RWPE2 (cell line): ENCODE data around the gene METTL24.

Source experiments
- ATAC-seq: fragments of 200-7000 bp; cut with Tn5 transposase; 3 replicates; pipeline ENCODE4 v1.9.1; 2021; ENCODE audit warnings: low read depth
- DNase-seq: peaks from one replicate; pipeline ENCODE4 v3.0.0-alpha.2; 2020; ENCODE audit warnings: low spot score
- H3K27ac ChIP-seq: fragments of 450-650 bp; 2 replicates; pipeline ENCODE4 v1.5.1; 2017; ENCODE audit warnings: mild to moderate bottlenecking; ENCODE audit not compliant: poor library complexity, severe bottlenecking
- H3K27me3 ChIP-seq: fragments of 250-450 bp; sonication (Bioruptor Pico); 2 replicates; pipeline ENCODE4 v1.5.1; 2021; ENCODE audit warnings: mild to moderate bottlenecking, moderate library complexity; ENCODE audit not compliant: insufficient read depth, poor library complexity, severe bottlenecking
- H3K36me3 ChIP-seq: fragments of 250-450 bp; sonication (Bioruptor Pico); 2 replicates; pipeline ENCODE4 v1.5.1; 2020; ENCODE audit warnings: low read depth, mild to moderate bottlenecking, moderate library complexity
- H3K4me1 ChIP-seq: fragments of 250-450 bp; sonication (Bioruptor Pico); 2 replicates; pipeline ENCODE4 v1.5.1; 2021; ENCODE audit warnings: mild to moderate bottlenecking, moderate library complexity; ENCODE audit not compliant: insufficient read depth, poor library complexity, severe bottlenecking
- H3K4me3 ChIP-seq: fragments of 250-450 bp; sonication (Bioruptor Pico); 2 replicates; pipeline ENCODE4 v1.5.1; 2021; ENCODE audit warnings: mild to moderate bottlenecking, moderate library complexity; ENCODE audit not compliant: severe bottlenecking
- H3K9me3 ChIP-seq: fragments of 250-450 bp; sonication (Bioruptor Pico); 2 replicates; pipeline ENCODE4 v1.5.1; 2021; ENCODE audit warnings: mild to moderate bottlenecking, moderate library complexity; ENCODE audit not compliant: severe bottlenecking
- CTCF ChIP-seq: fragments of 450-650 bp; IDR thresholded peaks from one replicate; pipeline ENCODE4 v1.5.1; 2017; ENCODE audit warnings: mild to moderate bottlenecking, moderate library complexity; ENCODE audit not compliant: poor library complexity, severe bottlenecking

METTL24 gene

GRCh38 chr6:110325197-110325596, 33.0 kb downstream of the METTL24 start:
- ATAC-seq: no peak

GRCh38 chr6:110324548-110324947, 33.6 kb downstream of the METTL24 start:
- no peak for TF ChIP-seq CTCF
- H3K9me3 ChIP-seq: no peaks in the 10 kb centered on the region
- H3K36me3 ChIP-seq: no peaks in the 10 kb centered on the region
- no peak for ATAC-seq
- H3K4me3 ChIP-seq: no peak overlapping the region
- no peak for DNase-seq
- no peaks in the 10 kb centered on the region for H3K4me1 ChIP-seq
- no peaks in the 10 kb centered on the region for H3K27me3 ChIP-seq
- H3K27ac ChIP-seq: no peak overlapping the region

More at GRCh38 chr6:110325197-110325596, 33.0 kb downstream of the METTL24 start:
- Histone ChIP-seq H3K36me3 (no peaks in the 10 kb centered on the region), H3K9me3 (no peaks in the 10 kb centered on the region), H3K4me1 (no peaks in the 10 kb centered on the region), H3K27me3 (no peaks in the 10 kb centered on the region), H3K4me3 (no peak overlapping the region), H3K27ac (no peak overlapping the region)
- TF ChIP-seq CTCF: no peak
- no peak for DNase-seq

- Histone ChIP-seq H3K9me3 (no peaks in the 10 kb centered on the region), H3K4me3 (no peak overlapping the region), H3K27me3 (no peaks in the 10 kb centered on the region), H3K4me1 (no peaks in the 10 kb centered on the region), H3K27ac (no peak overlapping the region), H3K36me3 (no peaks in the 10 kb centered on the region)
- no peak for TF ChIP-seq CTCF
- ATAC-seq (no peak), DNase-seq (no peak)
Observed at GRCh38 chr6:110323258-110323657, 34.9 kb downstream of the METTL24 start.

GRCh38 chr6:110322874-110323242, 35.3 kb downstream of the METTL24 start:
- Histone ChIP-seq H3K27ac (no peak overlapping the region), H3K4me1 (no peaks in the 10 kb centered on the region), H3K9me3 (no peaks in the 10 kb centered on the region), H3K4me3 (no peak overlapping the region), H3K27me3 (no peaks in the 10 kb centered on the region), H3K36me3 (no peaks in the 10 kb centered on the region)
- ATAC-seq: no peak
- no peak for TF ChIP-seq CTCF
- DNase-seq: no peak

- ATAC-seq (no peak), DNase-seq (no peak)
- H3K36me3 ChIP-seq: no peaks in the 10 kb centered on the region
- H3K27ac ChIP-seq: no peak overlapping the region
- H3K27me3 ChIP-seq: no peaks in the 10 kb centered on the region
- no peak for TF ChIP-seq CTCF
- H3K4me1 ChIP-seq: no peaks in the 10 kb centered on the region
- no peak overlapping the region for H3K4me3 ChIP-seq
- H3K9me3 ChIP-seq: no peaks in the 10 kb centered on the region
Observed at GRCh38 chr6:110322151-110322873, 35.8 kb downstream of the METTL24 start.
